WTC11 (cell line): Measurements from ENCODE around the gene SYNGR3. TPM values are rescaled to one million over a fixed set of nuclear protein-coding genes. Genes with fewer than 3 reads are reported as not detected.

ENCODE experiments used
- ATAC-seq: fragments of 200-7000 bp; cut with Tn5 transposase; 2 replicates; pipeline ENCODE4 v1.10.0; 2021; ENCODE audit warnings: mild to moderate bottlenecking, moderate library complexity
- CTCF ChIA-PET: fragments of 300-600 bp; sonication (Branson Sonifier 250); formaldehyde crosslinking; loops from one replicate; lab custom pipeline; 2021; ENCODE audit warnings: antibody characterized with exemption; lab: Charles Lee
- POLR2A ChIA-PET: fragments of 350-600 bp; sonication (Branson Sonifier 250); formaldehyde crosslinking; loops from one replicate; lab custom pipeline; 2021; ENCODE audit warnings: antibody characterized with exemption; lab: Charles Lee
- DNase-seq: peaks from one replicate; pipeline ENCODE4 v3.0.0; 2021; ENCODE audit warnings: low spot score
- H3K27ac Mint-ChIP-seq: 2 replicates; pipeline ENCODE4 v1.8.0; 2021; ENCODE audit warnings: mixed read lengths
- H3K27me3 Mint-ChIP-seq: 2 replicates; pipeline ENCODE4 v1.8.0; 2021; ENCODE audit warnings: low read depth, mild to moderate bottlenecking, moderate library complexity, mixed read lengths
- H3K36me3 Mint-ChIP-seq: 2 replicates; pipeline ENCODE4 v1.8.0; 2021; ENCODE audit warnings: mixed read lengths
- H3K4me1 Mint-ChIP-seq: 2 replicates; pipeline ENCODE4 v1.8.0; 2022; ENCODE audit warnings: mixed read lengths
- H3K4me3 Mint-ChIP-seq: 2 replicates; pipeline ENCODE4 v1.8.0; 2021; ENCODE audit warnings: mild to moderate bottlenecking, moderate library complexity, mixed read lengths
- H3K9me3 Mint-ChIP-seq: 2 replicates; pipeline ENCODE4 v1.8.0; 2021; ENCODE audit warnings: mixed read lengths
- ATF6 ChIP-seq: sonication (generic); formaldehyde crosslinking; IDR thresholded peaks from 2 replicates; pipeline ENCODE4 v1.8.1; 2023; ENCODE audit warnings: mild to moderate bottlenecking, missing genetic modification reagents
- CREM ChIP-seq: sonication (generic); formaldehyde crosslinking; IDR thresholded peaks from 2 replicates; pipeline ENCODE4 v1.8.1; 2022; ENCODE audit warnings: mild to moderate bottlenecking, missing genetic modification reagents, moderate library complexity
- ELF4 ChIP-seq: sonication (generic); formaldehyde crosslinking; IDR thresholded peaks from 2 replicates; pipeline ENCODE4 v1.8.1; 2022; ENCODE audit warnings: low read depth, mild to moderate bottlenecking, moderate library complexity, missing genetic modification reagents
- ESRRA ChIP-seq: sonication (generic); formaldehyde crosslinking; IDR thresholded peaks from 2 replicates; pipeline ENCODE4 v1.8.1; 2022; ENCODE audit warnings: mild to moderate bottlenecking, missing genetic modification reagents, borderline replicate concordance
- HMGA2 ChIP-seq: fragments of 250-450 bp; sonication (Bioruptor Pico); IDR thresholded peaks from 2 replicates; pipeline ENCODE4 v1.4.0; 2021; ENCODE audit warnings: mild to moderate bottlenecking, moderate library complexity
- JAZF1 ChIP-seq: fragments of 250-450 bp; sonication (Bioruptor Pico); IDR thresholded peaks from 2 replicates; pipeline ENCODE4 v1.9.0; 2021; ENCODE audit warnings: moderate library complexity, mild to moderate bottlenecking, inconsistent platforms
- KAT7 ChIP-seq: sonication (generic); formaldehyde crosslinking; IDR thresholded peaks from 2 replicates; pipeline ENCODE4 v1.8.1; 2023; ENCODE audit warnings: missing genetic modification reagents, mild to moderate bottlenecking, borderline replicate concordance
- MAX ChIP-seq: sonication (generic); formaldehyde crosslinking; IDR thresholded peaks from 2 replicates; pipeline ENCODE4 v1.8.0; 2022; ENCODE audit warnings: mild to moderate bottlenecking, missing genetic modification reagents
- MLX ChIP-seq: sonication (generic); formaldehyde crosslinking; IDR thresholded peaks from 2 replicates; pipeline ENCODE4 v1.8.1; 2023; ENCODE audit warnings: mild to moderate bottlenecking, missing genetic modification reagents, moderate library complexity
- MYBL2 ChIP-seq: sonication (generic); formaldehyde crosslinking; IDR thresholded peaks from 2 replicates; pipeline ENCODE4 v1.8.1; 2023; ENCODE audit warnings: mild to moderate bottlenecking, moderate library complexity, missing genetic modification reagents
- PRRX2 ChIP-seq: fragments of 250-450 bp; sonication (Bioruptor Pico); IDR thresholded peaks from 2 replicates; pipeline ENCODE4 v1.8.0; 2021; ENCODE audit warnings: mild to moderate bottlenecking
- RELA ChIP-seq: sonication (generic); formaldehyde crosslinking; IDR thresholded peaks from 2 replicates; pipeline ENCODE4 v1.8.1; 2022; ENCODE audit warnings: missing genetic modification reagents, mild to moderate bottlenecking, borderline replicate concordance
- RORB ChIP-seq: fragments of 250-450 bp; sonication (Bioruptor Pico); IDR thresholded peaks from 2 replicates; pipeline ENCODE4 v1.9.0; 2021; ENCODE audit warnings: mild to moderate bottlenecking
- STAT6 ChIP-seq: sonication (generic); formaldehyde crosslinking; conservative IDR thresholded peaks from 2 replicates; pipeline ENCODE4 v1.8.1; 2023; ENCODE audit warnings: mild to moderate bottlenecking, low read depth, missing genetic modification reagents, moderate library complexity
- ZNF263 ChIP-seq: sonication (generic); formaldehyde crosslinking; IDR thresholded peaks from 2 replicates; pipeline ENCODE4 v1.8.1; 2022; ENCODE audit warnings: low read depth, mild to moderate bottlenecking, moderate library complexity, missing genetic modification reagents
- ZNF423 ChIP-seq: fragments of 250-450 bp; sonication (Bioruptor Pico); IDR thresholded peaks from 2 replicates; pipeline ENCODE4 v2.1.2; 2022; ENCODE audit warnings: mild to moderate bottlenecking, moderate library complexity
- ZNF425 ChIP-seq: fragments of 250-450 bp; sonication (Bioruptor Pico); conservative IDR thresholded peaks from 2 replicates; pipeline ENCODE4 v1.9.0; 2021; ENCODE audit warnings: mild to moderate bottlenecking
- ZNF671 ChIP-seq: fragments of 250-450 bp; sonication (Bioruptor Pico); IDR thresholded peaks from 2 replicates; pipeline ENCODE4 v1.8.0; 2021; ENCODE audit warnings: mild to moderate bottlenecking
- total RNA-seq: library from RNA; stranded (reverse); gene quantifications from 3 replicates; pipeline ENCODE4 v1.2.3, GENCODE V29; 2021

Gene SYNGR3
- total RNA-seq, 1 experiment from 2014 or later, result 41.5 TPM

- TF ChIP-seq ESRRA (CRISPR knock-in tag) (no peak), ZNF425 (no peak), HMGA2 (CRISPR knock-in tag) (no peak), MYBL2 (CRISPR knock-in tag) (no peak), RORB (CRISPR knock-in tag) (no peak)
These were observed 11.9 kb downstream of the SYNGR3 start (continued) for GRCh38 chr16:2001456-2002355.

- CTCF ChIA-PET, result interaction anchor here (1.4 to 3.9 kb wide), 17 partner anchors 10 to 193 kb away, joined by 4 to 82 read pairs (median 14); partner anchors contain the start of genes CASKIN1, GFER, NHERF2 and NOXO1
- Mint-ChIP-seq H3K27me3 (no peaks in the 10 kb centered on the region), H3K27ac (no peak overlapping the region)
These were observed 12.8 kb downstream of the SYNGR3 start for GRCh38 chr16:2002406-2003230.

GRCh38 chr16:2003231-2003826 lies 13.6 kb downstream of the SYNGR3 start:
- DNase-seq (no peak), ATAC-seq (no peak)
- CTCF ChIA-PET, result interaction anchor here (0.7 to 3.9 kb wide), 39 partner anchors 10 to 528 kb away, joined by 3 to 82 read pairs (median 8); partner anchors contain the start of genes CASKIN1, CEMP1, GFER and NHERF2
- Mint-ChIP-seq H3K9me3 (no peaks in the 10 kb centered on the region), H3K27ac (no peak overlapping the region), H3K27me3 (no peaks in the 10 kb centered on the region), H3K4me3 (no peak overlapping the region), H3K4me1 (peaks cover 29% of the 10 kb centered on the region), H3K36me3 (peaks cover 14% of the 10 kb centered on the region)
- TF ChIP-seq ELF4 (CRISPR knock-in tag) (no peak), MLX (CRISPR knock-in tag) (no peak), CREM (CRISPR knock-in tag) (no peak), JAZF1 (CRISPR knock-in tag) (no peak), STAT6 (CRISPR knock-in tag) (no peak), ZNF423 (CRISPR knock-in tag) (no peak)
- POLR2A ChIA-PET, result interaction anchor here (0.6 to 3.0 kb wide), 4 partner anchors 11 to 148 kb away, joined by 3 to 13 read pairs (median 6); partner anchors contain the start of gene RPS2

More at GRCh38 chr16:2002406-2003230, 12.8 kb downstream of the SYNGR3 start:
- POLR2A ChIA-PET, result interaction anchor here (1.5 kb wide), 1 partner anchor 38 kb away, joined by 7 read pairs; the partner anchor contains the start of gene RPS2
- H3K4me1 Mint-ChIP-seq, result peaks cover 22% of the 10 kb centered on the region
- no peaks in the 10 kb centered on the region for H3K9me3 Mint-ChIP-seq
- peaks cover 19% of the 10 kb centered on the region for H3K36me3 Mint-ChIP-seq
- no peak for DNase-seq
- TF ChIP-seq MAX (CRISPR knock-in tag), result no peak
- no peak for TF ChIP-seq ATF6 (CRISPR knock-in tag)
- TF ChIP-seq KAT7 (CRISPR knock-in tag), result no peak
- TF ChIP-seq PRRX2 (CRISPR knock-in tag), result no peak
- TF ChIP-seq ZNF671, result no peak
- TF ChIP-seq RELA (CRISPR knock-in tag), result no peak; the same call in 1 of the 2 replicates
- TF ChIP-seq ZNF263 (CRISPR knock-in tag), result no peak
- TF ChIP-seq, all 79 proteins: peak for 0
- H3K4me3 Mint-ChIP-seq, result no peak overlapping the region
- ATAC-seq, result no peak
